ENCODE results near the gene TEX12. TPM values are rescaled to one million over a fixed set of nuclear protein-coding genes. Genes with fewer than 3 reads are reported as not detected.

The TEX12 gene
- total RNA-seq, 4 donors from 2014 or later, result 0.33 TPM; not detected in 3

DNA sequence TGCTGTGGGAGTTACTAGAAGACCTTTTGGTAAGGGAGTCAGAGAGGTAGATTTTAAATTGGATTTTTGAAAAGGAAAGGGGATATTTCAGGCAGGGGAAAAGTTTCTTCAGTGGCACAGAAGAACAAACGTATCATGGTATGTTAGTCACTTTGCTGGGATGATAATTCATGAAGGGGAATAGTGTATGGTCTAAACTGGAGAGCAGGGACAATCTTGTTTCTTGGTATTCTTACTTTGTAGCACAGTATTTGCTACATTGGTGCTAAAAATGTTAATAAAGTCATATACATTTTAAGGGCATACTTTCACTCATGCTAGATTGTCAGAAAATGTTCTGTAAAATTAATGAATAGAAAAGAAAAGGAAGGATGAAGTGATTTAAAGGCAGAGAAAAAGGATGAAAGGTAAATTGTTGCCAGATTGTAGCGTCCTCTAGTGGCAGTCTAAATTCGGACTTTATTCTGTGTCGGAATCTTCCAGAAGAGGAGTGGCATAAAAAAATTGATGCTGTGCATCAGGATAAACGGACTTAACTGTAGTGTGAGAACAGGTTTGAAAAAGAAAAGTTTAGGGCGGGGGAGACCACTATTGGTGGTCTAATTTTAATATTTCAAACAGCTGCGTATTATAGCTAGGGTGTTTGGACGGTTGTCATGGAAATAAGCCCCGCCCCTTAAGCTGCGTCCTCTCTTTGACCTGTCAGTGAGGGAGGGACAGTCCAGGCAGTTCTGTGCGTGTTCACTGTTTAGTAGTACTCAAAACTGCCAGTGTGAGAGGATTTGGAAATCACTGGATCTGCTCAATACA is 7.8 kb downstream of the TEX12 start, which contains the start of gene BCO2:
BCO2 (plus strand) TSS at position 724 of the 810 bp plus-strand sequence. CDS start 90 bp downstream, outside the sequence.
- peak; percentile 85 for DNase-seq
- Histone ChIP-seq H3K9me3 (no peaks in the 10 kb centered on the region), H3K4me3 (replicated peaks in 1 of 3) (peak within 1 kb of the TSS in 2 of 3 donors; percentile 1 to 18), H3K36me3 (no peaks in the 10 kb centered on the region), H3K4me1 (peaks cover 6 to 11% of the 10 kb centered on the region in 2 donors), H3K27ac (peak within 1 kb of the TSS; percentile 32 to 58 (median 42)), H3K27me3 (no peaks in the 10 kb centered on the region)
- intact Hi-C loops (cut with DNase I), result no loop called here
- TF ChIP-seq, protein P1, sequence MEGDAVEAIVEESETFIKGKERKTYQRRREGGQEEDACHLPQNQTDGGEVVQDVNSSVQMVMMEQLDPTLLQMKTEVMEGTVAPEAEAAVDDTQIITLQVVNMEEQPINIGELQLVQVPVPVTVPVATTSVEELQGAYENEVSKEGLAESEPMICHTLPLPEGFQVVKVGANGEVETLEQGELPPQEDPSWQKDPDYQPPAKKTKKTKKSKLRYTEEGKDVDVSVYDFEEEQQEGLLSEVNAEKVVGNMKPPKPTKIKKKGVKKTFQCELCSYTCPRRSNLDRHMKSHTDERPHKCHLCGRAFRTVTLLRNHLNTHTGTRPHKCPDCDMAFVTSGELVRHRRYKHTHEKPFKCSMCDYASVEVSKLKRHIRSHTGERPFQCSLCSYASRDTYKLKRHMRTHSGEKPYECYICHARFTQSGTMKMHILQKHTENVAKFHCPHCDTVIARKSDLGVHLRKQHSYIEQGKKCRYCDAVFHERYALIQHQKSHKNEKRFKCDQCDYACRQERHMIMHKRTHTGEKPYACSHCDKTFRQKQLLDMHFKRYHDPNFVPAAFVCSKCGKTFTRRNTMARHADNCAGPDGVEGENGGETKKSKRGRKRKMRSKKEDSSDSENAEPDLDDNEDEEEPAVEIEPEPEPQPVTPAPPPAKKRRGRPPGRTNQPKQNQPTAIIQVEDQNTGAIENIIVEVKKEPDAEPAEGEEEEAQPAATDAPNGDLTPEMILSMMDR (IDR thresholded peaks at IDR 0.05), result peak; percentile 43 to 92 (median 80)
- TF ChIP-seq POLR2A (IDR thresholded peaks at IDR 0.05), result peak in 1 of 2 donors; percentile 60
- 7% methylated on average over 11 of the region's 11 CpGs for WGBS, 2 donors

- intact Hi-C loops (cut with DNase I), result no loop called here
- H3K27ac ChIP-seq, result peak overlapping the region; percentile 32 to 58 (median 42)
- DNase-seq, result no peak
- TF ChIP-seq, protein P1 (IDR thresholded peaks at IDR 0.05), result no peak
- no peak for TF ChIP-seq POLR2A (IDR thresholded peaks at IDR 0.05)
- no peaks in the 10 kb centered on the region for H3K9me3 ChIP-seq
- H3K27me3 ChIP-seq, result no peaks in the 10 kb centered on the region
- peaks cover 6 to 11% of the 10 kb centered on the region in 2 donors for H3K4me1 ChIP-seq
- WGBS, 2 donors, result 14 to 36% methylated on average over 4 of the region's 4 CpGs
- no peaks in the 10 kb centered on the region for H3K36me3 ChIP-seq
- peak overlapping the region in 2 of 3 donors; percentile 1 to 18 for H3K4me3 ChIP-seq (replicated peaks in 1 of 3)
Observed at GRCh38 chr11:112175599-112175952, 8.4 kb downstream of the TEX12 start.

DNA sequence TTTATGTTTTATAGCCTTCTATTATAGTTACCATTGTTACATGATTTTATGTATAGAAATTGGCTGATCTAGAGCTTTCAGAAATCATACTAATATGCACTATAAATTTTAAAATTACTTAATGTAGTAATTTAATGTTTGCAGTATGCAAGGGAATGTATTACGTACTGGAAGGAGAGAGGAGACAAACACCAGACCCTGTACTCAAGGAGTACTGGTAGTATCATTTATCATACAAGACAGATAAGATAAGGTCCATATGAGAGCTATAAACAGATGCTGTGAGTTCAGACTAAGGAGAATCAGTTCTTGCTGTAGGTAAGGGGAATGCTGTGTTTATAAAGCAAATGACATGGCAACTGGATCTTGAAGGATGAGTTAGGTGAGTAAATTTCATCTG is 8.9 kb downstream of the TEX12 start:
- TF ChIP-seq, protein P1 (IDR thresholded peaks at IDR 0.05), result no peak
- no peak for TF ChIP-seq POLR2A (IDR thresholded peaks at IDR 0.05)
- Histone ChIP-seq H3K36me3 (no peaks in the 10 kb centered on the region), H3K27me3 (no peaks in the 10 kb centered on the region), H3K4me1 (peaks cover 6 to 11% of the 10 kb centered on the region in 2 donors), H3K4me3 (replicated peaks in 1 of 3) (no peak overlapping the region), H3K9me3 (no peaks in the 10 kb centered on the region), H3K27ac (peak overlapping the region in 1 of 3 donors; percentile 58)
- 89 to 91% methylated on average over 1 of the region's 1 CpG for WGBS, 2 donors
- intact Hi-C loops (cut with DNase I), result no loop called here
- no peak for DNase-seq

DNA sequence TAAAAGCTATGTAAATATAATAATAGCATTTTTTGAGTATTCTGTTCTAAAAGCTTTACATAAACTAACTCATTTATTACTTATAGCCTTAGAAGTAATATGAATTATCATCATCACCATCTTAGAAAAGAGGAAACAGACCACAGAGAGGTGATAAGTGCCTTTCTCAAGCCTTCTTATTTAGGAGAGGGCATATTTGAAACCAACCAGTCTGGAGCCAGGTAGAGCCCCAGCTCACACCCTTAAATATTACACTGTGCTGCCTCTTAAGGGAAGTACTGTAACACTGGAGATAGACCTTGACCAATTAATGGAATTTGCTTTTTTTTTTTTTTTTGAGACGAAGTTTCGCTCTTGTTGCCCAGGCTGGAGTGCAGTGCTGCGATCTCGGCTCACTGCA is 10.4 kb downstream of the TEX12 start:
- WGBS, 2 donors, result 85 to 89% methylated on average over 4 of the region's 4 CpGs
- intact Hi-C loops (cut with DNase I), result no loop called here
- H3K27ac ChIP-seq, result no peak overlapping the region
- H3K36me3 ChIP-seq, result no peaks in the 10 kb centered on the region
- H3K9me3 ChIP-seq, result no peaks in the 10 kb centered on the region
- TF ChIP-seq, protein P1 (IDR thresholded peaks at IDR 0.05), result no peak
- TF ChIP-seq POLR2A (IDR thresholded peaks at IDR 0.05), result no peak
- no peak for DNase-seq
- H3K4me3 ChIP-seq (replicated peaks in 1 of 3), result no peak overlapping the region
- peaks cover 6 to 11% of the 10 kb centered on the region in 2 donors for H3K4me1 ChIP-seq
- no peaks in the 10 kb centered on the region for H3K27me3 ChIP-seq

GRCh38 chr11:112178428-112178827 is 11.3 kb downstream of the TEX12 start:
- Histone ChIP-seq H3K27me3 (no peaks in the 10 kb centered on the region), H3K36me3 (no peaks in the 10 kb centered on the region), H3K27ac (no peak overlapping the region), H3K9me3 (no peaks in the 10 kb centered on the region), H3K4me3 (replicated peaks in 1 of 3) (no peak overlapping the region), H3K4me1 (peaks cover 0 to 7% of the 10 kb centered on the region in 2 donors)
- TF ChIP-seq POLR2A (IDR thresholded peaks at IDR 0.05), result no peak
- TF ChIP-seq, protein P1 (IDR thresholded peaks at IDR 0.05), result no peak
- intact Hi-C loops (cut with DNase I), result no loop called here
- WGBS, 2 donors, result 93 to 98% methylated on average over 1 of the region's 1 CpG
- no peak for DNase-seq
